Adrenal gland (tissue), 12 donors: ENCODE measurements around the gene FHL1. TPM values are rescaled to one million over a fixed set of nuclear protein-coding genes. Genes with fewer than 3 reads are reported as not detected.

Experiments
- DNase-seq, 7 donors: peaks; one replicate each; pipeline ENCODE4 v3.0.0-alpha.2; 2019 to 2020
- H3K27ac ChIP-seq, 5 donors: fragments of 200-600 bp; sonication (generic) in 4 of 5; 1 replicate in 3 of 5; 2 replicates in 2 of 5; pipeline versions ENCODE4 v1.5.1 to v1.8.0; 2016 to 2020; ENCODE audit warnings: mild to moderate bottlenecking in 1 of 5
- H3K27me3 ChIP-seq: fragments of 200-600 bp; 2 replicates; pipeline ENCODE4 v1.8.0; 2021
- H3K36me3 ChIP-seq, 2 donors: fragments of 200-600 bp; replicated peaks in 1 of 2; 1 replicate in 1 of 2; 2 replicates in 1 of 2; pipeline versions ENCODE4 v1.5.1 to v1.8.0; 2018 to 2022
- H3K4me1 ChIP-seq, 2 donors: fragments of 200-600 bp; replicated peaks in 1 of 2; 1 replicate in 1 of 2; 2 replicates in 1 of 2; pipeline versions ENCODE4 v1.5.1 to v1.8.0; 2018 to 2021
- H3K4me3 ChIP-seq, 4 donors: fragments of 200-600 bp; sonication (generic) in 3 of 4; one replicate each; pipeline ENCODE4 v1.5.1; 2016 to 2018
- H3K9me3 ChIP-seq, 3 donors: fragments of 200-600 bp; sonication (generic) in 1 of 3; replicated peaks in 1 of 3; 1 replicate in 2 of 3; 2 replicates in 1 of 3; pipeline versions ENCODE4 v1.5.1 to v1.8.0; 2016 to 2021
- CTCF ChIP-seq, 6 experiments: fragments of 450-650 bp in 4 of 6; fragments of 200-600 bp in 2 of 6; sonication (generic) in 1 of 6; IDR thresholded peaks; 1 replicate in 5 of 6; 2 replicates in 1 of 6; pipeline versions ENCODE4 v1.5.1 to v1.8.0; 2016 to 2021; ENCODE audit warnings: antibody characterized with exemption in 6 of 6, mild to moderate bottlenecking in 2 of 6, moderate library complexity in 1 of 6
- POLR2A ChIP-seq, 2 donors: fragments of 450-650 bp; IDR thresholded peaks; one replicate each; pipeline ENCODE4 v1.6.1; 2017; ENCODE audit warnings: antibody characterized with exemption in 2 of 2, mild to moderate bottlenecking in 2 of 2, moderate library complexity in 1 of 2
- WGBS, 4 donors: extraction: QIAGEN DNeasy Blood & Tissue Kit in 2 of 4; methylation state at CpG; one replicate each; pipeline versions ENCODE4 v1.1.5 to v1.1.7; 2013 to 2017; 5-methylcytosine and 5-hydroxymethylcytosine counted together
- intact Hi-C, 2 donors: fragments of 100-400 bp; cut with DNase I; formaldehyde crosslinking; loops; one replicate each; pipeline versions ENCODE4 v1.14.1 to v1.15.0; 2022 to 2023
- polyA plus RNA-seq, 3 donors: library from polyadenylated mRNA; stranded (reverse); fragments of 200-250 nt in 2 of 3; fragments of 350-450 nt in 1 of 3; fragmentation: Illumina TruSeq in 1 of 3; extraction: RNeasy Lipid Tissue Mini Kit (QIAGEN cat#74804) in 1 of 3; gene quantifications; one replicate each; pipeline ENCODE4 v1.2.3, GENCODE V29; 2013 to 2014
- total RNA-seq, 9 donors: library from RNA; depleted of rRNA in 4 of 9; stranded (reverse); fragments of >200 nt in 4 of 9; fragments of 120-200 nt in 1 of 9; fragmentation: NEBNext Ultra II Directional in 1 of 9; extraction: Animal tissue kit (Norgen Biotek cat#: 25700) in 1 of 9; gene quantifications; one replicate each; pipeline versions ENCODE4 v1.1.0 to v1.2.4, GENCODE V29; 2013 to 2023
- donor health status: healthy with polysubstance abuse.
- donor health status: Bipolar disorder and iron deficiency.
- donor health status: DM: yes; HTN: yes; CAD: no.
- donor health status: DM: no; HTN: no; CAD: no.
- donor health status: DM: no; HTN: no; CAD: no.
- donor health status: DM: yes; HTN: yes; CAD: no.

FHL1 gene
- total and polyA plus RNA-seq, 12 donors: 23.2 to 78.0 (median 50.0) TPM

- Histone ChIP-seq H3K27me3 (peaks cover 9% of the 10 kb centered on the region), H3K4me1 (no peaks in the 10 kb centered on the region), H3K4me3 (no peak overlapping the region), H3K27ac (no peak overlapping the region), H3K36me3 (no peaks in the 10 kb centered on the region), H3K9me3 (no peaks in the 10 kb centered on the region)
- TF ChIP-seq POLR2A (IDR thresholded peaks at IDR 0.05) (no peak), CTCF (IDR thresholded peaks at IDR 0.05) (no peak)
- DNase-seq: no peak
- 50 to 56% (median 54%) methylated on average over 3 of the region's 3 CpGs for WGBS, 4 donors
- intact Hi-C loops: no loop called here
These were observed 9.9 kb downstream of the FHL1 start for GRCh38 chrX:136157187-136157586.

GRCh38 chrX:136158685-136159084 lies 11.4 kb downstream of the FHL1 start:
- no peak for DNase-seq
- H3K9me3 ChIP-seq: no peaks in the 10 kb centered on the region
- TF ChIP-seq CTCF (IDR thresholded peaks at IDR 0.05): no peak
- TF ChIP-seq POLR2A (IDR thresholded peaks at IDR 0.05): no peak
- intact Hi-C loops: no loop called here
- peaks cover 6% of the 10 kb centered on the region for H3K27me3 ChIP-seq
- no peak overlapping the region for H3K4me3 ChIP-seq
- no peak overlapping the region for H3K27ac ChIP-seq
- no peaks in the 10 kb centered on the region for H3K4me1 ChIP-seq
- H3K36me3 ChIP-seq: no peaks in the 10 kb centered on the region
- 64 to 86% (median 78%) methylated on average over 4 of the region's 4 CpGs for WGBS, 4 donors

GRCh38 chrX:136159611-136160025 lies 12.3 kb downstream of the FHL1 start:
- WGBS, 4 donors: 13 to 63% (median 43%) methylated on average over 1 to 2 of the region's 2 CpGs
- H3K4me1 ChIP-seq: no peaks in the 10 kb centered on the region
- peaks cover 6% of the 10 kb centered on the region for H3K27me3 ChIP-seq
- no peak overlapping the region for H3K27ac ChIP-seq
- intact Hi-C loops: loop anchor here (5.0 to 10.0 kb wide), 2 partner anchors 132 to 135 kb away; no protein-coding TSS in a partner anchor
- TF ChIP-seq POLR2A (IDR thresholded peaks at IDR 0.05) (no peak), CTCF (IDR thresholded peaks at IDR 0.05) (no peak)
- H3K36me3 ChIP-seq: no peaks in the 10 kb centered on the region
- no peak overlapping the region for H3K4me3 ChIP-seq
- H3K9me3 ChIP-seq: no peaks in the 10 kb centered on the region
- DNase-seq: no peak

- H3K27ac ChIP-seq: peak overlapping the region in 1 of 5 donors; percentile 27
- peak in 6 of 7 donors; percentile 32 to 66 (median 56) for DNase-seq
- no peaks in the 10 kb centered on the region for H3K36me3 ChIP-seq
- no peak overlapping the region for H3K4me3 ChIP-seq
- H3K4me1 ChIP-seq: no peaks in the 10 kb centered on the region
- TF ChIP-seq POLR2A (IDR thresholded peaks at IDR 0.05) (no peak), CTCF (IDR thresholded peaks at IDR 0.05) (peak; percentile 49 to 69 (median 60))
- intact Hi-C loops: loop anchor here (5.0 to 10.0 kb wide), 2 partner anchors 136 to 138 kb away; no protein-coding TSS in a partner anchor
- WGBS, 4 donors: 28 to 37% (median 32%) methylated on average over 7 to 9 of the region's 9 CpGs
- H3K9me3 ChIP-seq: no peaks in the 10 kb centered on the region
- H3K27me3 ChIP-seq: peaks cover 6% of the 10 kb centered on the region
These were observed 15.7 kb downstream of the FHL1 start for GRCh38 chrX:136162827-136163570.
